ELR (cell line): ENCODE measurements around the gene ASZ1.
"Not testable (repeated sequence)": the region's sequence is repeated elsewhere in the genome, so short reads cannot be mapped to it uniquely, and the experiment has no call there.

ENCODE experiments used
- DNase-seq: peaks from one replicate; pipeline ENCODE4 v3.0.0-alpha.2; 2015; ENCODE audit warnings: low read depth

ASZ1 gene, protein sequence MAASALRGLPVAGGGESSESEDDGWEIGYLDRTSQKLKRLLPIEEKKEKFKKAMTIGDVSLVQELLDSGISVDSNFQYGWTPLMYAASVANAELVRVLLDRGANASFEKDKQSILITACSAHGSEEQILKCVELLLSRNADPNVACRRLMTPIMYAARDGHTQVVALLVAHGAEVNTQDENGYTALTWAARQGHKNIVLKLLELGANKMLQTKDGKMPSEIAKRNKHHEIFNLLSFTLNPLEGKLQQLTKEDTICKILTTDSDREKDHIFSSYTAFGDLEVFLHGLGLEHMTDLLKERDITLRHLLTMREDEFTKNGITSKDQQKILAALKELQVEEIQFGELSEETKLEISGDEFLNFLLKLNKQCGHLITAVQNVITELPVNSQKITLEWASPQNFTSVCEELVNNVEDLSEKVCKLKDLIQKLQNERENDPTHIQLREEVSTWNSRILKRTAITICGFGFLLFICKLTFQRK

DNA sequence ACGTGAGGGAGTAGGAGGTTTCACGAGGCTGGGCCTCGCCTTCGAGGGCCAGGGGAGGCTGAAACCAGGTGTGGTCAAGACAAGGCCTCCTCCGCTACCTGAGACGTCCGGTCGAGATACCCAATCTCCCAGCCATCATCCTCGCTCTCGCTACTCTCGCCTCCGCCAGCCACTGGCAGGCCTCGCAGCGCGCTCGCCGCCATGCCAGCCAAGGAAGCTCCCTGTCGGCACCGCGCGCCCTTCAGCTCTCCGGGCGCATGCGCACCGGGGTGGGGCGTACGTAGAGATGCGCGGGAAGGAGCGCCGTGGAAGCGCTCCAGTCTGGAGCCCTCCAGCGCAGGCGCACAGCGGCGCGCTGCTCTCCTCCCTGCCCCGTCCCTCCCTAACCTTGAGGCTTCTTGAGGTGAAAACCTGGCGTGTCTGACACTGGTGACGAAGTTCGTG is at the start of gene ASZ1:
Gene ASZ1 (minus strand): TSS at position 236 of the 444 bp plus-strand sequence. CDS start 33 bp downstream, at position 203.
- no peak for DNase-seq

- no peak for DNase-seq
Measured at GRCh38 chr7:117476557-117477215, 49.4 kb upstream of the ASZ1 start.

DNA sequence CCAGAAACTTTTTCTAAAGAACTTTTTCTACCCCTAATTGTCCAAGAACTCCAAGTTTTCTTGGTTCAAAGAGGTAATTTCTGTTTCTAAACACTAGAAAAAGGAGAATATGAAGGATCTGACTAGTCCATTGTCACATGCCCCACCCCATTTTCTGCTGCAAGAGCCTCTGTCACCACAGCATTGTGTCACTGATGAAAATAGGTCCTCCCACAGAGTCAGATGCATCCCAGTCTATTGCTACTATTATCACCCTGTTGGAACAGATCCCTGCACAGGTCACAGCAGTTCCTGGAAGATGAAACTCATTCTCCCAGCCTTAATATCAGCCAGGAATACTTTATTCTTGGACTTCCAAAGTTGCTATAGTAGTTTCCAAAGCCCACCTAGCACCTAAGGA is 45.0 kb upstream of the ASZ1 start:
- no peak for DNase-seq

- DNase-seq: no peak
Measured at GRCh38 chr7:117470777-117471176, 43.5 kb upstream of the ASZ1 start.

DNA sequence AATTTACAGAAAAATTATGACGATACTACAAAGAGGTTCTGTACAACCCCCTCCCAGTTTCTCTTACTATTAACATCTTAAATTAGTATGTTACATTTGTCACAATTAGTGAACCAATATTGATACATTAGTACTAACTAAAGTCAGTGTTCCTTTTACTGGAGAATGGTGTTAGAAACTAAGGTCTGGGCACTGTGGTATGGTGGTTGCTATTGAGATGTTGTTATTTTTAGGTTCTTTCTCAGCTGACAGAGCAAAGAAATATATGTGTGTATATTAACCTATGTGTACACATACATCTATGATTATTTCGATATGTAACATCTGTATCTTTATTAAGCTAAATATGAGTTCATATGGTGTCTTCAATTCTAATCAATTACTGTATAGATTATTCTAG is 40.9 kb upstream of the ASZ1 start:
- DNase-seq: no peak

GRCh38 chr7:117460815-117461214 is 33.5 kb upstream of the ASZ1 start:
- DNase-seq: not testable (repeated sequence)

- no peak for DNase-seq
Measured at GRCh38 chr7:117459735-117460134, 32.4 kb upstream of the ASZ1 start.

DNA sequence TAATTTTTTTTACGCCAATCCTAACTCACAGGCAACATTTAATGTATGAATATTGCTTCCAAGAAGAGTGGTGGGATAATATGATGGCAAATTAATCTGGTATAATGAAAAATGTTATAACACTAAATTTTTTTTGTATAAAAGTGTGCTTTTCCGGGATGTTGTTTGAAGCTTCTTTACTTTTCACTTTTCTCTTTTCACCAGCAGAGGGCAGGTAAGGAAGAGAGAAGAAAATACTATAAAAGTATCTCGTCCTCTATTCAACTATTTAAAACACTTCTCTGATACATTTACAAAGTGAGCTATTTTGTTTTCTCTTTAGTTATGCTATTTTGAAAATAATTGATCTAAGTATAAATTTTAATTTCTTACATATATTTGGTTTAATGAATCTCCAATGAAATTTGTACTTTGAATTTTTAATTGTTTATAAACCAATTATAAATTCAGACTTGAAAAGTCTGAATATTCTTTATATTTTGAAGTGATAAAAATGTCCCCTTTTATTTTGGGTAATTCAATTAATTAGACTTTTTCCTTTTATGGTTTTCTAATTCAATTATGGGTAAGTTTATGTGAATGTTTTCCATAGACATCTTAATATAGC is 31.8 kb upstream of the ASZ1 start:
- peak; percentile 41 for DNase-seq

DNA sequence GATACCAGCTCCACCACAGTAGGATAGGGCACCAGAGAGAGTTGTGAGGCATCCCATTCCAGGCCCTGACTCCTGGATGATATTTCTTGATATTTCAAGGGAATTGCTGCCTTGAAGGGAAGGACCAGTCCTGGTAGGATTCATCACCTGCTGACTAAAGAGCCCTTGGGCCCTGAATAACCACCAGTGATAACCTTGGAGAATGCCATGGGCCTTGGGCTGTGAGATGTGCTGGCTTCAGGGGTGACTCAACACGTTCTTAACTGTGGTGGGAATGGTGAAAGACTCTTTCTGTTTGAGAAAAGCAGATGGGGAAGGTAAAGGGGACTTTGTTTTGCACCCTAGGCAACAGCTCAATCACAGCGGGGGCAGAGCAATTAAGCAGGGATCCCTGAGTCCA is 21.4 kb upstream of the ASZ1 start:
- DNase-seq: no peak

DNA sequence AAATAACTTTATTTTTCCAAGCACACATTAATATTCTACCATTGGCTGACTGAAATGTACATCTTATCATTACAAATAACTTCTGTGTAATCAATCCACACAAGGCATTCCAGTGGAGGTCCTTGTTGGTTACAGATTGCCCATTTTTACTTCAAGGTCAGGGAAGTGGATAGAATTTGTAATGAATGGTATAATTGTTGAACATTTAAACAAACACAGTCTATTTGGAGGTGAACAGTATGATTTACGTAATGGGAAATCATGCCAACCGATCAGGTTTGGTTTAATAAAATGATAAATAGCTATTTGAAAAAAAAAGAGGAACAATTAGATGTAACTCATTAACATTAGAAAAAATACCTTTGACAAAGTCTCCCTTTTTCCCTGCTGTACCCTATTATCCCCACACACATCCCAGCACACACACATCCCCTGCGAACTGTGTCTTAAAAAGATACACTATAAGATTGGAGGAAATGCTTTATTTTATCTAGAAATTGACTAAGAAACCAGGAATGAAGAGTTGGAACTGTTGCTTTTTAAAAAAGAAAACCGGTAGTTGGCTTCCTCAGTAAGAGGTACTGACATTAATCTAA is 19.0 kb upstream of the ASZ1 start:
- no peak for DNase-seq

- no peak for DNase-seq
Measured at GRCh38 chr7:117445206-117445605, 17.9 kb upstream of the ASZ1 start.

DNA sequence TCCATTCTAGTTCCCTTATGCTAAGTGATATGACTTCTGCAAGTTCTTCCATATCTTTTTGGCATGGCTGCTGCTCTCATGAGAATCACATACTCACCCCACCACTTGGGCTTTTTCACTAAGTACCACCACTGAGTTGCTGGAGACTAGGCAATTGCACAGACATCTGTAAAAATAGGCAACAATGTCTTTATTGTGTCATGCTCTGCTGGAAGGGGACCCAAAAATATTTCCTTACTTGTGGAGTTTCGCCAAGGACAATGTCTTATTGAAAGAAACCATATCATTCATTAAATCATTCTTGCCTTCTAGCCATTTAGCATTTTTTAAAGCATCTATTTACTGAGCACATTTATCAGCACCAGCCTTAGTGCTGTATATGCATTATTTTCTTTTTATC is 17.4 kb upstream of the ASZ1 start:
- DNase-seq: no peak

GRCh38 chr7:117435475-117436043 is 8.3 kb upstream of the ASZ1 start:
- no peak for DNase-seq

DNA sequence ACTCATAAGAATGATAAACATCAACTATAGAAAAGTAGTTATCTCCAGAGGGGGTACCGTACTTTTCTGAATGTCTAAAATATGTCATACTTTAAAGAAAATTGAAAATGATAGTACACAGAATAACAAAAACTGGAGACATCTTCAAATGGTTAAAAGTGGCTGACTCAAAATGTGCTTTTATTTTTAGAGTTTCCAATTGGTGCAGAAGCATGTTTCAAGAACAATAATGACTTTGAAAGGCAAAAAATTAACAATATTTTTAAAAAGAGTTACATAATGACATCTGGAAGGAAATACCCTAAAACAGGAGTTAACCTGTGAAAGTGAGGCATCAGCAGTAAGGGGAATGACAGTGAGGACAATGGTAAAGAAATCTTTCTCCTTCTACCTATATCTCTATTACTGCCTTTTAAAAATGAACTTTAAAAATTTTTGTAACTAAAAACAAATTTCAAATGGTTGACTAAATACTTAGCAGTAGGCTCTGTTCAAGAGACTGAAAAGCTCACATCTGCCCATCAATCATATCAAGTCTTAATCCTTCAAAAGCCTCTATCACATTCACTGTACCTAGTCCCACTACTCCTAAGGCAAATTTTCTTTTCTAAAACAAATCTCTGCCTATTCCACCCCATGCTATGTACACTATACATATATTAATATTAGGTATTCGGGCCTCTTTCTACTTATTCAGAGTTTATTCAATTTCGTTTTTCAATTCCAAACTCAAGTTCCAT is 3.0 kb downstream of the ASZ1 start:
- DNase-seq: no peak

DNA sequence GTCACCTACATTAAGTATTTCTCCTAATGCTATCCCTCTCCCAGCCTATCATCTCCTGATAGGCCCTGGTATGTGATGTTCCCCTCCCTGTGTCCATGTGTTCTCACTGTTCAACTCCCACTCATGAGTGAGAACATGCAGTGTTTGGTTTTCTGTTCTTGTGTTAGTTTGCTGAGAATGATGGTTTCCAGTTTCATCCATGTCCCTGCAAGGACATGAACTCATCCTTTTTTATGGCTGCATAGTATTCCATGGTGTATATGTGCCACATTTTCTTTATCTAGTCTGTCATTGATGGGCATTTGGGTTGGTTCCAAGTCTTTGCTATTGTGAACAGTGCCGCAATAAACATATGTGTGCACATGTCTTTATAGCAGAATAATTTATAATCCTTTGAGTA is 12.7 kb downstream of the ASZ1 start:
- DNase-seq: not testable (repeated sequence)

DNA sequence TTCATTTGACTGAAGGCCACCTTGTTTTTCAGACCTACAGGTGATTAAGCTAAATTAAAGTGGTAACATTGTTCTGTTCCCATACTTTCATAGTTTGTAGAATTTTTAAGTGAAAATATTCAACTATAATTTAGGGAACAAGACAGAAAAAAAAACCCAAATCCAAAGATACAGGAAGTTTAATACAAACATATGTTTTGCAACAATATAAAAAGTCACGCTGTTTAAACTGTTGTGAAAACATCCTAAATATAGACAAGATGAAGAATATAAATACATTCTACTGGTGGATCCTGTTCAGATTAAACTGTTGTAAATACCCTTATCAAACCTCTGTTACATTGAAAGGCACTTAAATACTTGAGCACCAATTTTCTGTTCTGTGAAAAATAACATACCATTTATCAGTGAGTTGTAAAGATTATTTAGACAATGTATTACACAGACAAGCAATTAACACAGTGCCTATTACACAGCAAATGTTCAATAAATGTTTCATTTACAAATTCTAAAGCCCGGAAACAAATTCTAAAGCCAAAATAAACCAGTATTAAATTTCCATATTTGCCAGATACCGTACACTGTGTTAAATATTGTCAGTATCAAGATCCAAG is 14.2 kb downstream of the ASZ1 start:
- DNase-seq: no peak

GRCh38 chr7:117412390-117412789 is 14.9 kb downstream of the ASZ1 start:
- DNase-seq: no peak

GRCh38 chr7:117411539-117411938 is 15.8 kb downstream of the ASZ1 start:
- no peak for DNase-seq

GRCh38 chr7:117408831-117409230 is 18.5 kb downstream of the ASZ1 start:
- DNase-seq: no peak

GRCh38 chr7:117405519-117405918 is 21.8 kb downstream of the ASZ1 start:
- DNase-seq: peak; percentile 9

GRCh38 chr7:117403737-117404136 is 23.6 kb downstream of the ASZ1 start:
- DNase-seq: no peak
